Adrenal gland (tissue), 12 donors: ENCODE measurements around the gene TMEM175. TPM values are rescaled to one million over a fixed set of nuclear protein-coding genes. Genes with fewer than 3 reads are reported as not detected.
A peak's percentile ranks its signal among the peaks of the same experiment; 100 is the strongest.

Experiments used
- DNase-seq, 7 donors: peaks; one replicate each; pipeline ENCODE4 v3.0.0-alpha.2; 2019 to 2020
- H3K27ac ChIP-seq, 5 donors: fragments of 200-600 bp; sonication (generic) in 4 of 5; 1 replicate in 3 of 5; 2 replicates in 2 of 5; pipeline versions ENCODE4 v1.5.1 to v1.8.0; 2016 to 2020; ENCODE audit warnings: mild to moderate bottlenecking in 1 of 5
- H3K27me3 ChIP-seq: fragments of 200-600 bp; 2 replicates; pipeline ENCODE4 v1.8.0; 2021
- H3K36me3 ChIP-seq, 2 donors: fragments of 200-600 bp; replicated peaks in 1 of 2; 1 replicate in 1 of 2; 2 replicates in 1 of 2; pipeline versions ENCODE4 v1.5.1 to v1.8.0; 2018 to 2022
- H3K4me1 ChIP-seq, 2 donors: fragments of 200-600 bp; replicated peaks in 1 of 2; 1 replicate in 1 of 2; 2 replicates in 1 of 2; pipeline versions ENCODE4 v1.5.1 to v1.8.0; 2018 to 2021
- H3K4me3 ChIP-seq, 4 donors: fragments of 200-600 bp; sonication (generic) in 3 of 4; one replicate each; pipeline ENCODE4 v1.5.1; 2016 to 2018
- H3K9me3 ChIP-seq, 3 donors: fragments of 200-600 bp; sonication (generic) in 1 of 3; replicated peaks in 1 of 3; 1 replicate in 2 of 3; 2 replicates in 1 of 3; pipeline versions ENCODE4 v1.5.1 to v1.8.0; 2016 to 2021
- POLR2A ChIP-seq, 2 donors: fragments of 450-650 bp; IDR thresholded peaks; one replicate each; pipeline ENCODE4 v1.6.1; 2017; ENCODE audit warnings: antibody characterized with exemption in 2 of 2, mild to moderate bottlenecking in 2 of 2, moderate library complexity in 1 of 2
- WGBS, 4 donors: extraction: QIAGEN DNeasy Blood & Tissue Kit in 2 of 4; methylation state at CpG; one replicate each; pipeline versions ENCODE4 v1.1.5 to v1.1.7; 2013 to 2017; 5-methylcytosine and 5-hydroxymethylcytosine counted together
- intact Hi-C, 2 donors: fragments of 100-400 bp; cut with DNase I; formaldehyde crosslinking; loops; one replicate each; pipeline versions ENCODE4 v1.14.1 to v1.15.0; 2022 to 2023
- polyA plus RNA-seq, 3 donors: library from polyadenylated mRNA; stranded (reverse); fragments of 200-250 nt in 2 of 3; fragments of 350-450 nt in 1 of 3; fragmentation: Illumina TruSeq in 1 of 3; extraction: RNeasy Lipid Tissue Mini Kit (QIAGEN cat#74804) in 1 of 3; gene quantifications; one replicate each; pipeline ENCODE4 v1.2.3, GENCODE V29; 2013 to 2014
- total RNA-seq, 9 donors: library from RNA; depleted of rRNA in 4 of 9; stranded (reverse); fragments of >200 nt in 4 of 9; fragments of 120-200 nt in 1 of 9; fragmentation: NEBNext Ultra II Directional in 1 of 9; extraction: Animal tissue kit (Norgen Biotek cat#: 25700) in 1 of 9; gene quantifications; one replicate each; pipeline versions ENCODE4 v1.1.0 to v1.2.4, GENCODE V29; 2013 to 2023
- TF ChIP-seq, protein P1 (sequence below), 6 experiments: fragments of 450-650 bp in 4 of 6; fragments of 200-600 bp in 2 of 6; sonication (generic) in 1 of 6; IDR thresholded peaks; 1 replicate in 5 of 6; 2 replicates in 1 of 6; pipeline versions ENCODE4 v1.5.1 to v1.8.0; 2016 to 2021; ENCODE audit warnings: antibody characterized with exemption in 6 of 6, mild to moderate bottlenecking in 2 of 6, moderate library complexity in 1 of 6
- donor health status: healthy with polysubstance abuse.
- donor health status: Bipolar disorder and iron deficiency.
- donor health status: DM: yes; HTN: yes; CAD: no.
- donor health status: DM: no; HTN: no; CAD: no.
- donor health status: DM: no; HTN: no; CAD: no.
- donor health status: DM: yes; HTN: yes; CAD: no.

Gene TMEM175
- total and polyA plus RNA-seq, 12 donors: 20.2 to 142 (median 47.9) TPM

DNA sequence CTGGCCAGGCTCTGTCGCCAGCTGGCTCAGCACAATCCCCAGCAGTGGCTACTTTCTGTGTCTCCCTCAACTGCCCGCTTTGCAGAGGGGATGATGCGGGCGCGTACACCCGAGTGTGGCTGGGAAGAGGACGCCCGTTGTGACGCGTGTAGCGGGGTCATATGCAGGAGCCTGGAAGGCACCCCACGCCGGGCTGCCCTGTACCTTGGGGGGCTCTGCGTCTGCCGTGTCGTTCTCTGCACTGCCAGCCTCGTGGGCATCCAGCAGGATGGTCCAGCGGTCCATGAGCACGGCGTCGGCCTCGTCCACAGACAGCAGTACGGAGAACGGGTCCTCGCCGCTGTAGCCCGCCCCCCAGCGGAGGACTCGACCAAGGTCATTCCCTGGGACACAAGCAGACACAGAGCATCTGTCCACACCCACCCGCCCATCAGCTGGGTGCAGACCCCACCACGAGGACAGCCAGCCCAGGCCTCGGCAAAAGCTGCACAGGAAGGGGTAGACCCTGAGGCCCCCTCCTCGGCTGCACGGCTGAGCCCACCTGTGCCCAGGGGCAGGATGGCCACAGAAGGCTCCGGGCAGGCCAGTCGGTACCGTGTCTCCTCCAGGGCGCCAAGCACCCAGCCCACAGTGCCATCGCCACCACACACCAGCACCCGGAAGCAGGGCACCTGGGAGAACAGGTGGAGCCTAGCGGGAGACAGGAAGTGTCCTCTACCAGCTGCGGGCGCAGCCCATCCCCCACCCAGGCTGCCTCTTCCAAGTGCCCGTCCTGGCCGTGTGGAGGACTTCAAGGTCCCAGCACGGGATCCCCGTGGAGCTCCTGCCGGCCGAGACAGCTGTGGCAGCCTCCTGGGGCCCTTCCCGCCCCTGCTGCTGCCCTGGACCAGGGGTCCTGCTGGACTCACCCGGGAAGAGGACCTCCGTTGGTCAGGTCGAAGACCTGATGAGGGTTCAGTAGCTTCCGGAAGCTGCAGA, 30.3 kb downstream of the TMEM175 start:
- H3K36me3 ChIP-seq: peaks cover 0 to 17% of the 10 kb centered on the region in 2 donors
- TF ChIP-seq POLR2A (IDR thresholded peaks at IDR 0.05): no peak
- TF ChIP-seq, protein P1, sequence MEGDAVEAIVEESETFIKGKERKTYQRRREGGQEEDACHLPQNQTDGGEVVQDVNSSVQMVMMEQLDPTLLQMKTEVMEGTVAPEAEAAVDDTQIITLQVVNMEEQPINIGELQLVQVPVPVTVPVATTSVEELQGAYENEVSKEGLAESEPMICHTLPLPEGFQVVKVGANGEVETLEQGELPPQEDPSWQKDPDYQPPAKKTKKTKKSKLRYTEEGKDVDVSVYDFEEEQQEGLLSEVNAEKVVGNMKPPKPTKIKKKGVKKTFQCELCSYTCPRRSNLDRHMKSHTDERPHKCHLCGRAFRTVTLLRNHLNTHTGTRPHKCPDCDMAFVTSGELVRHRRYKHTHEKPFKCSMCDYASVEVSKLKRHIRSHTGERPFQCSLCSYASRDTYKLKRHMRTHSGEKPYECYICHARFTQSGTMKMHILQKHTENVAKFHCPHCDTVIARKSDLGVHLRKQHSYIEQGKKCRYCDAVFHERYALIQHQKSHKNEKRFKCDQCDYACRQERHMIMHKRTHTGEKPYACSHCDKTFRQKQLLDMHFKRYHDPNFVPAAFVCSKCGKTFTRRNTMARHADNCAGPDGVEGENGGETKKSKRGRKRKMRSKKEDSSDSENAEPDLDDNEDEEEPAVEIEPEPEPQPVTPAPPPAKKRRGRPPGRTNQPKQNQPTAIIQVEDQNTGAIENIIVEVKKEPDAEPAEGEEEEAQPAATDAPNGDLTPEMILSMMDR (IDR thresholded peaks at IDR 0.05): no peak
- intact Hi-C loops: no loop called here
- DNase-seq: peak in 1 of 7 donors; percentile 6
- no peak overlapping the region for H3K4me3 ChIP-seq
- no peak overlapping the region for H3K27ac ChIP-seq
- no peaks in the 10 kb centered on the region for H3K27me3 ChIP-seq
- H3K9me3 ChIP-seq: no peaks in the 10 kb centered on the region
- WGBS, 4 donors: 85 to 100% (median 87%) methylated on average over 13 to 54 of the region's 54 CpGs
- H3K4me1 ChIP-seq: no peaks in the 10 kb centered on the region

DNA sequence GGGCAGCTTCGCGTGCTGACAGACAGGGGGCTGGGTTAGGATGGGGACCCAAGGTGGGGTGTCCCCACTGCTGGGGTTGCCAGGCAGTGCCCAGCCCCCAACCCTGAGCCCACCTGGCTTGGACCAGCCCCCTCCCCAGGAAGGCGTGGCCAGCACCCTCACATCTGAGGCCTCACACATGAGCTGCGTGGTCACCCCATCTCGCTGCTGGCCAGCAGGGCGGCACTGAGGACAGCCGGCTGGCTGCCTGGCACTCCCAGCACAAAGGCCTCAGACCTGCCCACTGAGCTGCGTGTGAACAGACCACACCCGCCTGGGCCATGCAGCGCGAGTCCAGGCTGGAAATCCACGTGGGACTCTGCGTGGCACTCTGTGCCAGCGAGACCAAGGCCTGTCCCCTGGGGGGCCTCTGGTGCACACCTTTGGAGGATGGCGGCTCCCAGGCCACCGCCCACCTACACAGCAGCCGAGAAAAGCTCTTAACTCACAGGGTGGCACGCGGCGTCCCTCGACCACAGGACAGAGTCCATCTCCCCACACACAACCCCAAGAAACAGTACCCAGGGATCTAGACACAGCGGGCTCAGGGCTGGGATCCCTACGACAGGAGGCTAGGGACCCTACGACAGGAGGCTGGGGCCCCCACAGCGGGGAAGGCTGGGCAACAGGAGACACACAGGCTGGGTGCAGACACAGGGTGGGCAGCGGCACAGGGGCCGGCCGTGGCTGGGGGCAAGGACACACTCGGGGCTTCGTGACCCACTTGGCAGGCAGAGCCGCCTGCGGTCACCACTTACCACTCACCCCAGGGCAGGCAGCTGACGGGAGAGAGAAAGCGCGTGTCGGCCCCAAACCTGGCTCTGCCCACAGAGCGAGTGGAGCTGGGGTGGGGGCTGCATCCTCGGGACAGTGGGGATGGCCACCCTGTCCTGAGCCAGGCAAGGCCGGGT, 31.3 kb downstream of the TMEM175 start:
- H3K27me3 ChIP-seq: no peaks in the 10 kb centered on the region
- H3K4me1 ChIP-seq: no peaks in the 10 kb centered on the region
- DNase-seq: peak in 1 of 7 donors; percentile 17
- 88 to 95% (median 94%) methylated on average over 22 to 39 of the region's 39 CpGs for WGBS, 4 donors
- H3K27ac ChIP-seq: no peak overlapping the region
- TF ChIP-seq POLR2A (IDR thresholded peaks at IDR 0.05): no peak
- TF ChIP-seq, protein P1 (IDR thresholded peaks at IDR 0.05): no peak
- intact Hi-C loops: no loop called here
- no peaks in the 10 kb centered on the region for H3K9me3 ChIP-seq
- peaks cover 0 to 17% of the 10 kb centered on the region in 2 donors for H3K36me3 ChIP-seq
- no peak overlapping the region for H3K4me3 ChIP-seq

DNA sequence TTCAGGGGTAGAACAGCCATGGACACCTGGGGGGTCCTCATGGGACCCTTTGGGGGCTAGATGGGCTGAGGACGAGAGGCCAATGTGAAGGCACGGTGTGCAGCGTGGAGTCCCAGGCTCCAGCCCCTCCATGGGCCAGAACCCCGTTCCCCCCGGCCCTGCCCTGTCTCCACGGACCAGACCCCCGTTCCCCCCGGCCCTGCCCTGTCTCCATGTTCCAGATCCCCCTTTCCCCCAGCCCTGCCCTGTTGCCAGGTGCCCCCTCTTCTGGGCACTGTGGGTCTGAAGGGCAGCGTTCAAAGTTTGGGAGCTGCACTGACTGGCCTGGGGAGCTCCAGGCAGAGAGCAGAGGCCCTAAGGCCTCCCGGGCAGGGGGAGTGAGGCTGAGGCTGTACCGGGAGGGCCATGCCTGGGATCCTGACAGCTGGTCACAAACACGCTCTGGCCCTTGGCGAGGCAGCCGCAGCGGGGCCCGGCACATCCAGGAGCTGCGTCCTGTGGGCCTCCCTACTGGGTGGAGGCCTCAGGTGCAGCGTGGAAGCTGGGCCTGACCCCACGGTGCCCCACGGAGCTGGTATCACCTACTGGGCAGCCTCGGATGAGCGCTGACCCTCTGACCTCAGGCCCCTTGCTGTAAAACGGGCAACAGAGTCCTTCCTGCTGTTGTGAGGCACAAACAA, 32.2 kb downstream of the TMEM175 start:
- Histone ChIP-seq H3K4me1 (no peaks in the 10 kb centered on the region), H3K4me3 (no peak overlapping the region), H3K36me3 (peaks cover 0 to 17% of the 10 kb centered on the region in 2 donors), H3K9me3 (no peaks in the 10 kb centered on the region), H3K27me3 (no peaks in the 10 kb centered on the region), H3K27ac (no peak overlapping the region)
- DNase-seq: no peak
- WGBS, 4 donors: 75 to 92% (median 89%) methylated on average over 7 to 23 of the region's 23 CpGs
- no peak for TF ChIP-seq POLR2A (IDR thresholded peaks at IDR 0.05)
- TF ChIP-seq, protein P1 (IDR thresholded peaks at IDR 0.05): no peak
- intact Hi-C loops: no loop called here
